OCI-LY7 (cell line): ENCODE measurements around the gene ANKLE2. TPM values are rescaled to one million over a fixed set of nuclear protein-coding genes. Genes with fewer than 3 reads are reported as not detected.

Experiments
- BruUV-seq: library from RNA; stranded (reverse); fragments of 400-500 nt; replicated peaks from 2 replicates; lab custom pipeline; 2021; lab: Mats Ljungman, UMichigan
- CTCF ChIA-PET: fragments of 300-600 bp; sonication (Branson Sonifier 250); formaldehyde crosslinking; loops from one replicate; lab custom pipeline; 2022; ENCODE audit warnings: antibody characterized with exemption; ENCODE audit not compliant: unreplicated experiment; lab: Charles Lee
- POLR2A ChIA-PET: fragments of 300-600 bp; sonication (Branson Sonifier 250); formaldehyde crosslinking; loops from one replicate; lab custom pipeline; 2022; ENCODE audit warnings: antibody characterized with exemption; lab: Charles Lee
- DNase-seq: peaks from one replicate; pipeline ENCODE4 v3.0.0-alpha.2; 2015; ENCODE audit warnings: low spot score
- H2AFZ ChIP-seq: fragments of 200-600 bp; sonication (generic), shearing (Covaris generic); 2 replicates; pipeline ENCODE4 v1.6.1; 2014; ENCODE audit warnings: mild to moderate bottlenecking, antibody characterized with exemption, low read length, moderate library complexity
- H3K27ac ChIP-seq: fragments of 200-600 bp; sonication (generic); 2 replicates; pipeline ENCODE4 v1.5.1; 2014; ENCODE audit warnings: mixed run types, low read depth, mild to moderate bottlenecking, moderate library complexity, low read length, inconsistent platforms; ENCODE audit not compliant: poor library complexity, severe bottlenecking
- H3K36me3 ChIP-seq: fragments of 200-600 bp; sonication (generic); 2 replicates; pipeline ENCODE4 v1.6.1; 2014; ENCODE audit warnings: mild to moderate bottlenecking, antibody characterized with exemption, low read length, moderate library complexity, mixed read lengths; ENCODE audit not compliant: insufficient read depth
- H3K4me1 ChIP-seq: fragments of 200-600 bp; sonication (generic); 2 replicates; pipeline ENCODE4 v1.5.1; 2014; ENCODE audit warnings: mild to moderate bottlenecking, low read length; ENCODE audit not compliant: insufficient read depth, poor library complexity, severe bottlenecking
- H3K4me2 ChIP-seq: fragments of 200-600 bp; sonication (generic); 2 replicates; pipeline ENCODE4 v1.6.1; 2014; ENCODE audit warnings: mild to moderate bottlenecking, low read length
- H3K4me3 ChIP-seq: fragments of 200-600 bp; sonication (generic); 2 replicates; pipeline ENCODE4 v1.5.1; 2014; ENCODE audit warnings: mild to moderate bottlenecking, low read depth, low read length; ENCODE audit not compliant: poor library complexity, severe bottlenecking
- H3K79me2 ChIP-seq: fragments of 200-600 bp; sonication (generic); 2 replicates; pipeline ENCODE4 v1.6.1; 2016; ENCODE audit warnings: low read depth, mild to moderate bottlenecking, low read length, moderate library complexity, mixed read lengths; ENCODE audit not compliant: insufficient read depth
- H3K9me2 ChIP-seq: fragments of 200-600 bp; sonication (generic); 2 replicates; pipeline ENCODE4 v1.6.1; 2016; ENCODE audit warnings: mild to moderate bottlenecking, low read length, mixed read lengths; ENCODE audit not compliant: insufficient read depth
- H3K9me3 ChIP-seq: fragments of 200-600 bp; sonication (generic); 2 replicates; pipeline ENCODE4 v1.6.1; 2014; ENCODE audit warnings: mild to moderate bottlenecking, mixed run types, low read length, mixed read lengths
- H4K20me1 ChIP-seq: fragments of 200-600 bp; sonication (generic); 2 replicates; pipeline ENCODE4 v1.6.1; 2014; ENCODE audit warnings: mild to moderate bottlenecking, antibody characterized with exemption, low read length, moderate library complexity, mixed read lengths; ENCODE audit not compliant: insufficient read depth
- EZH2phosphoT487 ChIP-seq: fragments of 200-600 bp; sonication (generic); IDR thresholded peaks from 2 replicates; pipeline ENCODE4 v1.6.1; 2018; ENCODE audit warnings: low read depth, borderline replicate concordance, mild to moderate bottlenecking, mixed run types, antibody characterized with exemption, low read length, moderate library complexity, mixed read lengths
- intact Hi-C: fragments of 100-400 bp; cut with micrococcal nuclease; formaldehyde crosslinking; loops from one replicate; pipeline ENCODE4 v1.10.0; 2022; ENCODE audit not compliant: unreplicated experiment
- total RNA-seq, 2 experiments: library from RNA; depleted of rRNA in 1 of 2; stranded (reverse); fragments of >200 nt in 1 of 2; shearing (Covaris generic) in 1 of 2; gene quantifications; 2 replicates each; pipeline ENCODE4 v1.2.3, GENCODE V29; 2014 to 2022
- TF ChIP-seq, protein P1 (sequence below): fragments of 200-600 bp; sonication (generic); conservative IDR thresholded peaks from 2 replicates; pipeline ENCODE4 v1.5.1; 2014; ENCODE audit warnings: mild to moderate bottlenecking, antibody characterized with exemption, low read length, moderate library complexity, mixed read lengths

The ANKLE2 gene
- total RNA-seq, 2 experiments from 2014 or later, result 88.0 to 121 TPM

- H3K27ac ChIP-seq, result no peak overlapping the region
- no peak for TF ChIP-seq EZH2phosphoT487
- TF ChIP-seq, protein P1, sequence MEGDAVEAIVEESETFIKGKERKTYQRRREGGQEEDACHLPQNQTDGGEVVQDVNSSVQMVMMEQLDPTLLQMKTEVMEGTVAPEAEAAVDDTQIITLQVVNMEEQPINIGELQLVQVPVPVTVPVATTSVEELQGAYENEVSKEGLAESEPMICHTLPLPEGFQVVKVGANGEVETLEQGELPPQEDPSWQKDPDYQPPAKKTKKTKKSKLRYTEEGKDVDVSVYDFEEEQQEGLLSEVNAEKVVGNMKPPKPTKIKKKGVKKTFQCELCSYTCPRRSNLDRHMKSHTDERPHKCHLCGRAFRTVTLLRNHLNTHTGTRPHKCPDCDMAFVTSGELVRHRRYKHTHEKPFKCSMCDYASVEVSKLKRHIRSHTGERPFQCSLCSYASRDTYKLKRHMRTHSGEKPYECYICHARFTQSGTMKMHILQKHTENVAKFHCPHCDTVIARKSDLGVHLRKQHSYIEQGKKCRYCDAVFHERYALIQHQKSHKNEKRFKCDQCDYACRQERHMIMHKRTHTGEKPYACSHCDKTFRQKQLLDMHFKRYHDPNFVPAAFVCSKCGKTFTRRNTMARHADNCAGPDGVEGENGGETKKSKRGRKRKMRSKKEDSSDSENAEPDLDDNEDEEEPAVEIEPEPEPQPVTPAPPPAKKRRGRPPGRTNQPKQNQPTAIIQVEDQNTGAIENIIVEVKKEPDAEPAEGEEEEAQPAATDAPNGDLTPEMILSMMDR, result no peak
- H3K9me2 ChIP-seq, result no peaks in the 10 kb centered on the region
- no peak overlapping the region for H2AFZ ChIP-seq
- H3K4me3 ChIP-seq, result no peak overlapping the region
- no peaks in the 10 kb centered on the region for H3K4me1 ChIP-seq
- peaks cover 96% of the 10 kb centered on the region for H3K36me3 ChIP-seq
- no TSS peak for BruUV-seq
- no peaks in the 10 kb centered on the region for H3K79me2 ChIP-seq
- 0 out of 2 replicates have a peak, but pooled peaks cover 7% of the 10 kb centered on the region for H4K20me1 ChIP-seq
- ChIA-PET CTCF (no interaction called here), POLR2A (no interaction called here)
- intact Hi-C loops, result no loop called here
- H3K9me3 ChIP-seq, result 0 out of 2 replicates have a peak, but pooled peaks cover 6% of the 10 kb centered on the region
- no peak for DNase-seq
- H3K4me2 ChIP-seq, result no peak overlapping the region
Observed at GRCh38 chr12:132728502-132728901, 33.1 kb downstream of the ANKLE2 start.

DNA sequence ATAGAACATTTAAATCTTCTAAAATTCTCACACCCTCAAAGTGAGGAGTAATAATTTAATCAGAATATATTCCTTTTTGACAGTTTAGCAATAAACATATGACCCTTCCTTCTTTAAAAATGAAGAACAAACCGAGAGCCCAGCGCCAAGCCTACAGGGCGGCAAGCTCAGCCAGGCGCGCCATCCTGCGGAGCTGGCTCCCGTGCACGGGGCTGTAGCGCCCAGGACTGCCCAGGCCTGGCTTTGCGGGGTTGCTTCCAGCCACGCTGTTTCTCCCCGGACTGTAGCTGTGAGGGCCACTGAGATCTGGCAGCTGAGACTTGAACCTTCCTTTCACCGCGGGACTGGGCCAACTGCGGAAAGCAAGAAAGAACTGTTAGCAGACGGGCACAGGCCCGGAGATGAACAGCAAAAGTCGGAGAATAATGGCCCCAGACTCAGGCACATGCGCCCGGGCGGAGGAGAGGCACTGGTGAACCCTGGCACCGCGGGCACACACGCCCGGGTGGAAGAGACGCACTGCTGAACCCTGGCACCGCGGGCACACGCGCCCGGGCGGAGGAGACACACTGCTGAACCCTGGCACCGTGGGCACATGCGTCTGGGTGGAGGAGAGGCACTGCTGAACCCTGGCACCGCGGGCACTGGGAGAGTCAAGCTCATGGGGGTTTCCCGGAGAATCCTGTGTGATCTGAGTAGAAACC lies 34.4 kb downstream of the ANKLE2 start:
- BruUV-seq, result no TSS peak
- H3K9me2 ChIP-seq, result no peaks in the 10 kb centered on the region

More for the DNA sequence above, 34.4 kb downstream of the ANKLE2 start:
- Histone ChIP-seq H3K4me1 (no peaks in the 10 kb centered on the region), H2AFZ (no peak overlapping the region), H3K9me3 (0 out of 2 replicates have a peak, but pooled peaks cover 6% of the 10 kb centered on the region), H3K36me3 (peaks cover 96% of the 10 kb centered on the region), H3K4me2 (no peak overlapping the region), H3K79me2 (no peaks in the 10 kb centered on the region), H3K4me3 (no peak overlapping the region), H4K20me1 (0 out of 2 replicates have a peak, but pooled peaks cover 7% of the 10 kb centered on the region), H3K27ac (no peak overlapping the region)
- POLR2A ChIA-PET, result interaction anchor here (0.8 kb wide), 1 partner anchor 32 kb away, joined by 9 read pairs; no protein-coding TSS in a partner anchor
- TF ChIP-seq EZH2phosphoT487, result no peak
- TF ChIP-seq, protein P1, result no peak
- CTCF ChIA-PET, result interaction anchor here (0.6 kb wide), 1 partner anchor 8 kb away, joined by 4 read pairs; no protein-coding TSS in a partner anchor
- intact Hi-C loops, result no loop called here
- DNase-seq, result no peak
